Stimulated activated naive CD8-positive, alpha-beta T cell treated with anti-CD3 and anti-CD28 coated beads, Interleukin-15, Interleukin-2, amounts not matched to agents 100 U/mL and 50 U/mL, for 24 hours (primary cell): ENCODE results near the gene JAK1.

Experiments used
- ATAC-seq: fragments of 150-1000 bp; cut with Tn5 transposase; one replicate; pipeline ENCODE4 v1.10.0; 2021
- DNase-seq: peaks from one replicate; pipeline ENCODE4 v3.0.0; 2021

Gene JAK1

DNA sequence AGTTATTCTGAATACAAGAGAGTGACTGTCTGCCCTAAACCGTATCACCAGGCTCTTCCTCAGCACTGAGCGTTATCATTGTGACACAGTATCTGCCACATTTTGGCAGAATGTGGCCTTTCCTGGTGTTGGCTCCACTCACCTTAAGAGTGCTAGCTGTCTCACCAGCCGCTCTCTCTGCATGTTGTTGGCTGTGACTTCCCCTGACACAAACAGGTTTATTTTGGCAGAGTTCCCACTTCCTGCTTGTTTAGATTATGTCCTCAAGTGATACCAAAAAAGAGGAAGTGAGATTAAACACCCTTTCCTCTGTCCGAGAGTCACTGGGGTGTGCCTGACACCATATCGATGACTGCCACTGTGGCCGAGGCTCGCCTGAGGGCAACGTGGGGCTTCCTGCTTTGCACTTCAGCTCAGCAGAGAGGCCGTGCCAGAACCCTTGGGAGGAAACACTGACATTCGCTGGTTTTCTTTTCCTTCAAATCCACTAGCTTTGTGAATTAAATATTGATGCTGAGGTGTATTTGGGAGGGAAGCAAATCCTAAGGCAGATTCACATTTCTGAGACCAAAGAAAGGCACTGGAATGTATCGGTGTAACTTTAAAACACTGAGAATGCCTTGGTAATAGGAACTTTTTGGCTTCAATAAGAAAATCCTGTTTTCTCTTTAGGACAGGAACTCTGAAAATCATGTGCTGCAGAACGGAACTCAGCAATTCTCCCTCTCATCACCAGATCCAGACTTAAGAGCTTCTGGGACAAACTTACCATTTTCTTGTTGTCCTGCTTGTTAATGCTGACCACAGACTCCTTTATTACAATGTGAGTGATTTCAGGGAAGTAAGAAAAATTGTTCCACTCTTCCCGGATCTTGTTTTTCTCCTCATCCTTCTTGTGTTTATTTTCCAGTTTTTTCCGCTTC is 102.1 kb downstream of the JAK1 start:
- ATAC-seq: peak; percentile 82

DNA sequence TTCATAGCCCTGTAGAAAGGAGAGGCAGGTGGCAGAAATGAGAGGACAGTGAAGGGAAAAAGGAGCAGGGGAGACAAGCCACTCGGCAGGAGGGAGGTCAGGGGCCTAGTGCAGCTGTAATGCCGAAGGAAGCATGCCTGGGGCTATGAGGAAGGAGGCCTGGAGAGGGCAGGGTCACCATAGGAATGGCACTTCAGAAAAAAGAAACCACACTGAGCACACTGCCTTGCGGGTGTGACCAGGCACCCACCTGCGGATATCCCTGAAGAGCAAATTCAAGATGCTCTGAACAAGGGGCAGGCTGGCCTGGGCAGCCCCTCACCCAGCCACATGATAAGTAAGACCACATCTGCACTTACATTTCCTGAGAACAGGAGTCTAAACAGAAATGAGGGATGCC is 104.7 kb downstream of the JAK1 start:
- no peak for ATAC-seq
- DNase-seq: no peak

More for the DNA sequence above, 102.1 kb downstream of the JAK1 start:
- DNase-seq: peak; percentile 60

DNA sequence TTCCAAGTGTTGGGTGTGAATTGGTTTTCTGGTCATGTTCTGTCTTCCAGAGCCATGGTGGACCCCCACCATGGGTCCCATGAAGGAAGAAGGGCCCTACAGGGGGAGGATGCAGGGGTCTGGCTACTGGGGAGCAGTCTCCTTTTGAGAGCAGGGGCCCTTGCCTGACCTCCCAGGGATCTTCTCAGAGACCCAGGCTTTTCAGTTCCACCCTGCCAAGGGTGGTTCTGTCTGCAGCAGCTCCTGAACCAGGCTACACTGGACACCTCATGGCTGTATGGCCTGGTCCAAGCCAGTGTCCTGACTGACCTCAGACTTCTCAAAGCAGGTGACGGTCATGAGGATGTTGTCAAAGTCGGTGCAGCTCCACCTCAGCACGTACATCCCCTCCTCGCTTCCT is 109.0 kb downstream of the JAK1 start:
- no peak for ATAC-seq

GRCh38 chr1:64856553-64856952 is 109.8 kb downstream of the JAK1 start:
- DNase-seq: no peak
- ATAC-seq: no peak

More for the DNA sequence above, 109.0 kb downstream of the JAK1 start:
- no peak for DNase-seq

DNA sequence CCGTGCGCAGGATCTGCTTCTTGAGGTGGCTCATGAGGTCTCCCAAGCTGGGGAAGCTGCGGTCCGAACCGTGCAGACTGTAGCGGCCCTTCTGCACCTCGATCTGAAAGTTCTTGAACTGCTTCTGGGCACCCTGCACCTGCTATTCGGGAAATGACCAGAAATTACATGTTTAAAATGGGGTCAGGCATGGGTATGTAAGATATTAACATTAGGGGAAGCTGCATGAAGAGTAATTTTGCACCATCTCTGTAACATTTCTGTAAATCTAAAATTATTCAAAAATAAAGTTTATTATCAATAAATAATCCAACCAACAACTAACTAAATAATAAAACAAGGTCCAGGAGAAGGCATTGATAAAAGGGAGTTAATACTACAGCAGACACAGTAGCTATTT is 110.8 kb downstream of the JAK1 start:
- DNase-seq (no peak), ATAC-seq (no peak)

DNA sequence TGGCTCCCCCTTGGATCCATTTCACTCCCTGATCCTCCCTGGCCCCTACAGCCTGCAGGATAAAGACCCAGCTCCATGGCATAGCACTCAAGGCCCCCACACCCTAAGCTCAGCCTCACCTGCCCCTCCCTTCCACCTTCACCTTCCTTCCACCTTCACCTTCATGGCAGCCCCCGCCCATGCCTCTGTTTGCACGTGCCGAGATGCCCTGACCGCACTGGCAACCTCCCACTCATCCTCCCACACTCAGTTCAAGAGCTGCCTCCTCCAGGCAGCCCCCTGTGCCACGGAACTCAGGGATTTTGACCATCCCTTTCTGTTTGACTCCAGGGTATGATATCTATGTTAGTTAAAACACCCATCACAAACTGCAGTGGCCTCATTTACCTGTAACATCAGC is 111.7 kb downstream of the JAK1 start:
- no peak for DNase-seq
- no peak for ATAC-seq

DNA sequence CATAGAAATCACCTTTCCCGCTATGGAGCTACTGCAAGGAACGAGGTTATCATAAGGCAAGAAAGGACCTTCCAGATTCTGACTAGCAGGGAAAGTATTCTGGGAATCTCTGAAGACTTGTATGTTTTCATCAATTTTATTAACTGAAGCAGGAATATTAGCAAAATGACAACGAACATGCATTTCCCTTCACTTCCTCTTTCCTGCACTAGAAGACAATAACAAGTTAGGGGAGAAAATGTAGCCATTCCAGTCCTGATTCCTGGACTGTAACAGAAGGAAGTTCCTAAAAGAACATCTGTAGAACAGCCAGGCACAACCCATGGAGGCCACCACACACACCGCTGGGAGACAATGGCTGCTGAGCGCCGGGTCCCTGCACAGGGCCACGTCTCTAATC is 114.7 kb downstream of the JAK1 start:
- DNase-seq (no peak), ATAC-seq (no peak)

- ATAC-seq: no peak
- DNase-seq: no peak
Measured at GRCh38 chr1:64850846-64851245, 115.5 kb downstream of the JAK1 start.

GRCh38 chr1:64849942-64850341 is 116.4 kb downstream of the JAK1 start:
- DNase-seq (no peak), ATAC-seq (no peak)

DNA sequence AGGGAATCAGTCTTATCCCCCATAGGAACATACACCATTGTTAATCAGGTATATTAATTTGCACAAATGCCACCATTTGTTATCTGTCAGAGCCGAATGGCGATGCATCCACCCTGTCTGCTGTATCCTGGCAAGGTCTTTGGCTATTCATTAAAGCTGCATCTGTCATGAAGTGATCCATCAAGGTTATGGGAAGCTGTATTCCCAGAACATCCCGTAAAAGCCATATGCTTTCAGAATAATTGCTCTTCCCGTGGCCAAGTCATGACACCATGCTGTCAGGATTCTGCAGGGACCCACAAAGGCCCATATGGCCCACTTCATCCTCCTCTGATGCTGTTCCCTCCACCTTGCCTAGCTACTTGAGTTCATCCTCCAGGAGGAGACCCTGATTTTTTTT is 117.5 kb downstream of the JAK1 start:
- no peak for DNase-seq
- ATAC-seq: no peak

- ATAC-seq (no peak), DNase-seq (no peak)
Measured at GRCh38 chr1:64848136-64848535, 118.2 kb downstream of the JAK1 start.

DNA sequence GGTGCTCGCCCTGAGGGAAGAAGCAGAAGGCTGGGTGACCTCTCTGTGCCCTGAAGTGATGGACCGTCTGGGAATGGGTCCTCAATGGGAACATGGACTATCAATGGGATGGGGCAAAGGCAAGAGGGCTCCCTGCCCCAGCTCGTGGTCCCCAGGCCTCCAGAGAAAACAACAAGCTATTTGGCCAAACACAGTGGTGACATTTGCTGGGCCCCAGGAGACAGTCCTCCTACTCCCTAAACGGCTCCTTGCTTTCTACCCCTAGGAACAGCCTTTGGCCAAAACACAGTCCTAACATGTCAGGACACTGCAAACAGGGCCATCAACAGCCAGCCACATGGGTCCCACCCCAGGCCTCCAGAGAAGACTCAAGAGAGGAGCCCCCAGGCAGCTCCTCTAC is 118.7 kb downstream of the JAK1 start:
- no peak for ATAC-seq
- no peak for DNase-seq

- ATAC-seq: no peak
- no peak for DNase-seq
Measured at GRCh38 chr1:64846573-64847430, 119.5 kb downstream of the JAK1 start.

DNA sequence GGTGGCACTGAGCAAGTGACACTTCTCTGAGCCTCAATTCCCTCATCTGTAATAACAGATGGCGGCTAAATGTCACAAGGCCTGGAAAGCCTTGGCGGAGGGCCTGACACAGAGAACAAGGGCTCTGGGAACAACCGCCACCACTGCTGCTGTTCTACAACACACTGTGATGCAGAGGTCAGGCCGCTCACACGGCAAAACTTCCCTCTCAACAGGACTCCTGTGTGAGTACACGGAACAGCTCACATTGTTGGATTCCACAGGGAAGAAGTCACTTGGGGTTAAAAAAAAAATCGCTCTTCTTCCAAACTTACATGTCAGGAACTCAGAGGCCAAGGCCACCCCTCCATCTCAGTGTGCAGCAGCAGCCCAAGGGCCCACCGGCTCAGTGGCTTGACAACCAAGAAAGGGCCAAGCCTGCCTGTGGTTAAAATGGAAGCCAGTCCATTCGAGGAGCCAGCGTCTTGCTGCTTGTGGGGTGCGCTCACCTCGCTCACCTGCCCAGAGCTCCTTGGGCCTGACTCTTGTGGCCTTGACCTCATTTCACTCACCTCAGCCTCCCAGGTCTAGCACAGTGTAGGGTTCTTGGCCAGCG is 120.4 kb downstream of the JAK1 start:
- no peak for ATAC-seq
- no peak for DNase-seq

DNA sequence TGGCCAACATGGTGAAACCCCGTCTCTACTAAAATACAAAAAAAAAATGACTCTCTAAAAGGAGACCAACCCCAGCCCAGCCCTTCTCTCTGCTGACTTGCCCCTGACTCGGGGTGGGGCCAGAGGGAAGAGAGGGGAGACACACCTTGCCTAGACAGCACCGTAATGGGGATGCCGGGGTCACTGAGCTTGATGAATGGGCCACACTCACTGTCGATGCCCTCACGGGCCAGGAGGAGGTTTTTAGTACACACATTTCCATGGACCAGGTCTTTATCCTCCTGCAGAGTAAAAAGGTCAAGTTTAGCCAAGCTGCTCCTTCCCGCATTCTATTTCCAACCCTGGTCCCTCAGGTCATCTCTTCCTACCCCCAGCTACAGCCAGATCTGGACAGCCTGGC is 121.7 kb downstream of the JAK1 start:
- ATAC-seq (no peak), DNase-seq (no peak)

- no peak for ATAC-seq
- no peak for DNase-seq
Measured at GRCh38 chr1:64844175-64844574, 122.2 kb downstream of the JAK1 start.

- DNase-seq (no peak), ATAC-seq (no peak)
Measured at GRCh38 chr1:64843675-64844074, 122.7 kb downstream of the JAK1 start.

GRCh38 chr1:64842224-64842623 is 124.1 kb downstream of the JAK1 start:
- no peak for ATAC-seq
- DNase-seq: no peak

DNA sequence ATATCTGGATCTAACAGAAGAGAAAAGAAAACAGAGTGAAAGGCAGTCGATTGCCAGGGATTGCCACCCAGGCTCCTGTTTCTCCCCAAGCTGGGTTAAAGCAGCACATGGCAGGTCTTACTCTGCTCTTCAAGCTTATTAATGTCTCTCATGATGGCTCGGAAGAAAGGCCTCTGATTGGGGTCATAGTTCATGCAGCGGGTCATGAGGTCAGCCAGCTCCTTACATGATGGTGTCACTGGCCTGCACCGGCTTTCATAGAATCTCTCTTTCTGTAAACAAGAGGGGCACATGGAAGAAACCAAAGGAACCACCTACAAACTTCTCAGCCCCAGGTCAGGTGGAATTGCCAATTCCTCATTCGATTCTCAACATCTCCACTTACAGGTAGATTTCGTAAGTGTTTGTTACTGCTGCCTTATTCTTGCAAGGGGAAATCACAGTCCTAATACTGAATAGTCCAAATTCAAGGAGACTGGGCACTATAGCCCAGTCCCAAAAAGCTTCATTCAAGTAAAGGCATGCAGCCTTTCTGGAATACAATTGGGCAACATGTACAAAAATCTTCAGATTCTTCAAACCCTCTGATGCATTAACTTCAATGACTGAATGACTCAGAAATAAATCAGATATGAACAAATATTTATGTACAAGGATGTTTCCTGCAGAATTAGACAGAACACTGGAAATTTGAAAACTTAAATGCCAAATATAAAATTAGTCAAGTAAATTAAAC is 124.9 kb downstream of the JAK1 start:
- ATAC-seq (no peak), DNase-seq (no peak)

DNA sequence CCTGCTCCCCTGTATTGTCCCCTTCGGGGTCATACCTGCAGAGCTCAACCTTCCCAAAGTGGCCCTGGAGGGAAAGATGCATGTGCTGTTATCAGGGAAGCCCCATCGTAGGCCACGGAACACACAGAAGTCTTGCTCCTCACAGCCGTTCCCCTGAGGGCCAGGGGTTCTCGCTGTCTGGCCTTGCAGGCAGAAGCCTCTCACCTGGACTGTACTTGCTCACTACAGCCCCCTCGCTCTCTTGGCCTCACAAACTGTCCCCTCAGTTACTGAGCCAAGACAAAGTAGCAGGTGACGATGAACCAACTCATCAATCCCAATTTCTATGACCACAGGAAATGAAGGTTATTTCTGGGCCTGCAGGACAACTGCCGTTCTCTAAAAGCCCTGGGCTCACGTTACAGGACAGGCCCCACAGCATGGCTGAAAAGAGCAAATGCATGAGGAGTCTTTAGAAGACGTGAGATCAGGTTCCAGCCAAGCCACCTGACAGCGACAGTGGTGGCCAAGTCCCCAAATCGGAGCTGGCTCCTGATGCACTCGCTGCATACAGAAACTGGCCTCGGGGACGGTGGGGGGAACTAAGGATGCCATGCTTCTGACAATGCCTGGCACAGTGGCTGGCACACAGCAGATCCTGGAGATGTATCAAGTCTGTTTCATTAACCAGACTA is 126.5 kb downstream of the JAK1 start:
- ATAC-seq: no peak
- no peak for DNase-seq

DNA sequence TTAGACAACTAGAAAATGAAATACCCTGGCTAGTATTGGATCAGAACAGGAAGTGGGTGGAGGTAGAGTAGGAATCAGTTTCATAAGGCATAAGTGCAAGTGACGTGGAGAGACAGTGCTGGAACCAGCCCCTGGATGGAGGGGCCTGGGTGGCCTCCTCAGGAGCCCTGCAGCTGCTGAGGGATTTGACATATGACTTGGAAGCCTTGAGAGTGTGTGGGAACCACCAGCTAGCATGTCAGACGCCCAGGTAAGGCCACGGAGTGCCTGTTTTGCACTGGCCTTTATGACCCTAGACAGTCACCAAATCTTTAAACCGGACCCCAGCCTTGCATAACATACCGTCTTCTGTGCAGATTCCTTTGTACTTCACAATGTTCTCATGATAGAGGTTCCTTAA is 127.1 kb downstream of the JAK1 start:
- DNase-seq: no peak
- ATAC-seq: no peak

GRCh38 chr1:64838486-64838885 is 127.9 kb downstream of the JAK1 start:
- DNase-seq: no peak

More at GRCh38 chr1:64838486-64838885, 127.9 kb downstream of the JAK1 start:
- ATAC-seq: no peak
